NCI-H2029 treated with DMSO at 0.1 percent for 48 hours (cell line): Measurements from ENCODE around the gene CAB39.

ENCODE experiments used
- DNase-seq: peaks from one replicate; lab custom pipeline; 2025; lab: John Stamatoyannopoulos, UW

The CAB39 gene

GRCh38 chr2:230863442-230864121, 150.9 kb downstream of the CAB39 start:
- peak; percentile 31 for DNase-seq

DNA sequence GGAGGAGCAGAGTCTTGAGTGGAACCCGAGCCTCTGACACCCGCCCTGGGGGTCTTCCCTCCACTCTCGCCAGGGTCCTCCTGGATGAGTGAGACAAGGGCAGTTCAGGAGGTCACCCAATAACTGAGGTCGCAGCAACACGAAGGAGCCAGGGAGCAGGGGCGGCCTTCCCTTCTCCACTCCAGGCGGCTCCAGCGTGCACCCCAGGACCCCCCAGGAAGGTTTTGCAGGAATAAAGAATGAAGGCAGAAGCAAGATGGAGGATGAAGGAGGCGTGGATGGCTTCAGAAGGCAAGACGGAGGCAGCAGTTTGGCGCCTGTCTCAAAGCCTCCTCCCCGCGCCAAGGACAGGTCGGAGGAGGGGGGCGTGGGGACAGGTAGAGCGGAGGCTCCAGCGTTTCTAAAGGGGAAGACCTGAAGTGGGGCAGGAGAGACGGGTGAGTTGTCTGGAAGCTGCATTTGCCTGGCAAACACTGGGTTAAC, 151.5 kb downstream of the CAB39 start:
- DNase-seq, result no peak

GRCh38 chr2:230864605-230865306, 152.1 kb downstream of the CAB39 start, which contains the start of gene ITM2C:
ITM2C (plus strand) TSS chr2:230864942; CDS start chr2:230865026, 84 bp downstream.
- DNase-seq, result no peak

DNA sequence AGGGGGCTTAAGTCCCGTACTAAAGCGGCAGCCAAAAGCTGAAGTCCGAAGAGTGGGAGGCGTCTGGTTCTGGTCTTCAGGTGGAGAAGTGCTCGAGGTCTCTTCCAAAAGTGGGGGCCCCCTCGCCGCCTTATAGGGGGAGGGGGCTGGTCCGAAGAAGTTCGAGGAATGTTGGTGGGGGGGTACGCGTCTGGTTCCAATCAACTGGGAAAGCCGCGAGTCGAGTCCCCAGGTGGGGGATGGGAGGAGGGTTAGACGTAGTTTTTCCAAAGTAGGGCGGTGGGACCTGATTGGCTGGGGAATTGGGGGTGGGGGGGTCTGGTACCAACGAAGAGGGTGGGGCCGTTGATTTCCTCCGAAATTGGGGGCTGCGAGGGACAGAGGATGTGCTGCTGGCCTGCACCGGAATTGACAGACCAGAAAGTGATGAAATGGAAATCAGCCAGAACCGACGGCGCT, 152.7 kb downstream of the CAB39 start:
- no peak for DNase-seq

DNA sequence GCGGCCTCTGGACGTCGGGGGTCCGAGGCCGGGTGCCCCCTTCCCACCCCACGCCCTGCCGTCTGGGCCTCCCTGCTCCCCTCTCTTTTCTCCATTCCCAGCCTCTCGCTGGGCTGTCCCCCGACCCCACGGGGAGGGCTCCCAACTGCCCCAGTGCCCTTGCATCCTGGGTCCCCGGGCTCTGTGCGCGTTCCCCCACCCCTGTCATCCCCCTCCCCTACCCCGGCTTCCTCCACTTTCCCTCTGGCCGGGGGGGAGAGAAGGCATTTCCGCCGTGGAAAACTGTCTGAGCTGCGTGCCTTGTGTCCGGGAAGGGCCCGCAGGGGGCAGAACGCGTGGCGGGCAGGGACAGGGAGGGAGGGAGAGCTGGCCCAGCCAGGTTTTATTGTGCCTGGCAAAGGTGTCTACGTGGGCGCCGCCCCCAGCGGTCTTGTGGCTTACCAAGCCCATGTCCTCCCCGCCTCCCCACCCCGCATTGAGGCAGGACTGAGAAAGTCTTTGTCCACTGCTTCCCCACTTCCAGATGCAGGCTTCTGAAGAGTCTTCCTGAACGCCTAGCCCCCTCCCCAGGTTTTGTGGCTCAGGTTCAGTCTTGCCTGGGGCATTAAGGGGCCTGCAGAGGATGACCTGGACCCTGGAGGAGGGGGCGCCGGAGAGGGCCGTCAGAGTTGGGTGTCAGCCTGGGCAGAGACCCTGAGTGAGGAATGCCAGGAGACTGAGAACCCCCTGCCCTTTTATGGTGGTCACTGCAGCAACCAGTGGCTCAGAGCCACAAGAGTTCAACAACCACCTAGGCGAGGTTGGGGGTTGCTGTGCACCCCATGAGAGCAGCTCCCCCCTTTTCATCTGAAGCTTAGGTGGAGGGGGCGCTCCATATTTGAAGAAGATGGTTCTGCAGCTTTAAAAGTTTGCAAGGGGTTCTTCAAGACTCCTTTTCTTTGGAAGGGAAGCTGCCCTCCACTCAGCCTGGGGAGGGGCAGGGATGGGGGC, 153.4 kb downstream of the CAB39 start:
- no peak for DNase-seq

DNA sequence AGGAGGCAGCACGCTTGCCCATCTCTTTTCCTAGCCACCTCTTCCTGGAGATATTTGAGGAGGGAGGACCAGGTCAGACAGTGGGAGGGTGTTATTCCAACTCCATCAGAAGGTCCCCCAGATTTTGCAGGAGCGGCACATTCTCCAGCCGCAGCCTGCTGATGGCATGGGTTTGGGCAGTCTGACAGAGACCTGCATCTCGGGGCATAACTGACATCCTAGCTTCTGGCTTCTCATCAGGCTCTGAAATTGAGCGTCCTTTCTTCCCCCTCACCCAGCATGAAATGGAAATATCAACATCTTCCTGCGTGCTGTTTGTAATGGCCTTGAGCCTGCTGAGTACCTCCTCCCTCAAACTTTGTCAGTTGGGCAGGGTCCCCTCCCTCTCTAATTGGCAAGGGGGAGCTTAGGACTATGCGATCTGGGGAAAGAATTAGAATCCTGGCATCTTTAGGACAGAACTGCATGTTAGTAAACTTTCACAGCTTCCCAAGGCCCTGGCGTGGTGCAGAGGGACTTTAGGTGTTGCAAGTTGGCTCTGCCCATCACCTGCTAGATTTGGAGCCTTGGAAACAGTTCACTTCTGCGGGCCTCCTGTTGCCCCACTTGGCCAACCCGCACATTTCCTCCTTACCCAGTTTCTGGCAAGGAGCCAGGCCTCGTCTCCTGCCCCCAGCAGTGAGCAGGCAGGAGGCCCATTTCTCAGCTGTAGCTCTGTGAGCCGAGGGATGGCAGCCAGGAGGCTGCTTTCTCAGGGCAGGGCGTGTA, 154.3 kb downstream of the CAB39 start:
- DNase-seq, result peak; percentile 24

- DNase-seq, result no peak
Measured at GRCh38 chr2:230868161-230868946, 155.7 kb downstream of the CAB39 start.

GRCh38 chr2:230868947-230869913, 156.6 kb downstream of the CAB39 start:
- DNase-seq, result no peak

DNA sequence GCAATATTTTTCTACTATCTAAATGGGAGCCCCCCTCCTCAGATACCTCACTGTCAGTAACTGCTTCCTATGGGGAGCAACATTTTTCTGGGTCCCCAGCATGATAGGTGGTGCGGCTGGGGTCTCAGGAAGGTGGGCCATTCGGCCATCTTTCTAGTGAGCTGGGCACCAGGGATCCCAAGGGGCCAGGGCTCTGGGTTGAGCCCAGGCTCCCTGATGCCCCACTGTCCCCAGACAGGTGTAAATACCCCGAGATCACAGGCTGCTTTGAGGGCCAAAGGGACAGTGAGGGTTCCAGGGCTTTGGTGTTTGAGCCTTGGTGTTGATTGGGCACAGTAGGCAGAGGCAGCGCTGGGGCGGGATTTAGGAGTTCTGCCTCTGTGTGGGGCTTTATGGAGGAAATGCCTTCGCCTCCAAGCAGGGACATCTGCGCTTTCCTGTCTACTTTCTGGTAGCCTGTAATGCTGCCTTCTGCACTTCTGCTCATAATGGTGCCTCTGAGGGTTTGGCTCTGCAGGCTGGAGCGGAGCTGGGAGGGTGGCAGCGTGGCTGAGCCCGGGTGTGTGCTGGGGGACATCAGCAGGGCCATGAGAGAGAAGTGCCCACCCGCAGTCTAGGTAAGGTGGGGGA, 157.4 kb downstream of the CAB39 start:
- DNase-seq, result no peak
